ENCODE results near the gene MAGI3.
"Not testable (repeated sequence)": the region's sequence is repeated elsewhere in the genome, so short reads cannot be mapped to it uniquely, and the experiment has no call there.

MAGI3 gene

DNA sequence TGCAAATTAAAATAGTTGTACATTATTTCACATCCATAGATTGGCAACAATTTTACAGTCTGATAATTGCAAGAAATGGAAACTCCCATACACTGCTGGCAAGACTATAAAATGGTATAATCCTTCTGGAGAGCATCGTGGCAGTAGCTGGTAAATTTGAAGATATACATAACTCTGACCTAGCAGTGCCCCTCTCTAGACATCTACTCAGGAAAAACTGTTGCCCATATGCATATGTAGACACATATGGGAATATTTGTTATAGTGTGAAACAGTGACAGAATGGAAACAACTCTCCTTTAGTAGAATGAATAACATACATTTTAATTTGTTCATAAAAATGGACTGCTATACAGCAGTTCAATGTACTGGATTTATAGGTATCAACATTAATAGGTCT is 191.8 kb downstream of the MAGI3 start:
- no peak for DNase-seq

DNA sequence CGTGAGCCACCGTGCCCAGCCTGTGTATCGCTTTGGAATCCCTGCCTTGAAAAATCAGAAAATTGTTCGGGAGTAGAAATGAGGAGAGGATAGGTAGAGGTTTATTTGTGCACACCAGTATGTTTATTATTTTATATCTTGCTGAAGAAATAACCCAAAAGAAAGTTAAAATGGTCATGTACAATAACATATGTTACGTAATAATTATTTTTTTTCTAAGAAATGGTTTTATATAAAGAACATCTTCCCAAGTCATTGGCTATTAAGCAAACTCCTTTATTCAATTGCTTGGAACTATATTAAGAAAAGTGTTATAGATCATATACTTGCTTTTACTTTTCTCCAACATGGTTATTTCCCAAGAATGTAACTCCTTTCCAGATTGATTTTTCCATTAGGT is 197.2 kb downstream of the MAGI3 start:
- no peak for DNase-seq

DNA sequence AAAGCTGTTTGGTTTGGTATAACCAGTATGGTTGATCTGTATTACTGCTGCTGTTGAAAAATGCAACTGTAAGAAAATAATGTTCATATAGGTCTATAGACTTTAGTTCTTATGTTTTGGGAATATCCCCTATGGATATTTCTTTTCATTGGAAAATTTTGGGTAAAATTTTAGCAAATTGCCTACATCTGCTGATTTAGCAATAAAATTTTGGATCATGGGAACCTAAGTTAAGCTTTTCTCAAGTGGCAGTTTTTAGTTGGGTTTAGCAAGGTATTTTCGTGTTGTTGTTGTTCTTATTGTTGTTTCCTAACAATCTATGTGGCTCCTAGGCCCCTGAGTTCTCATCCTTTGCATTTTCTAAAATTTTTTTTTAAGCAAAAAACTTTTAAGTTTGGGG is 201.9 kb downstream of the MAGI3 start:
- DNase-seq, result no peak

DNA sequence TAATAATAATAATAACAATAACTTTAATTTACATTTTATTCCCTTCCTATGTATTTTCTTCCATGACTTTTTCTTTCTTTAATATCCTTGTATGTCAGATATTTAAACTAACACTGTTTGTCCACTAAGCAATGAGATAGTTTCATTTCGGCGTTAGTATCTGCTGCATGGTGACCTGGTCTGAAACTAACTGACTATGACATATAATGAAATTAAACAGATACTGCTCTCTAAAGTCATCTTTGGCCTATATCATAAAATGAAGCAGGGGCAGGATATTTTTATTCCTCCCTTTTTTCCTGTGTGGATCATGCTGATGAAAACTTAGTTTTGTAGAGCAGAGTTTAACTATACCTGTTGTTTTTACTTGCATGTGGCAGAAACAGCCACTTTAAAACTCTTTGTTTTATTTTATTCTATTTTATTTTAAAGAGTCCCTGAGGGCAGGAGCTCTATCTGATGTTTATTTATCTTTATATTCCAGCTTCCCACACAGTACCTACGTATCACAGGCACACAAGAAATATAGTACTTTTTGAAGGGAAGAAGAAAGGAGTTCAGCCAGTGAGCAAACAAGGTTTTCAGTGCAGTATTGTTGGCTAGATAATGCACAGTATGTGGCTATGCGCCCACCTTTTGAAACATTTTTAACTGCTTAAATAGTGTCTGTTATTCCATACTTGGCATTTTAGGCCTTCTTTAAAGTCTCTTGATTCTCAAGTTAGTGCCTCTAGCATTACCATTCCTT is 203.4 kb downstream of the MAGI3 start:
- DNase-seq, result no peak

DNA sequence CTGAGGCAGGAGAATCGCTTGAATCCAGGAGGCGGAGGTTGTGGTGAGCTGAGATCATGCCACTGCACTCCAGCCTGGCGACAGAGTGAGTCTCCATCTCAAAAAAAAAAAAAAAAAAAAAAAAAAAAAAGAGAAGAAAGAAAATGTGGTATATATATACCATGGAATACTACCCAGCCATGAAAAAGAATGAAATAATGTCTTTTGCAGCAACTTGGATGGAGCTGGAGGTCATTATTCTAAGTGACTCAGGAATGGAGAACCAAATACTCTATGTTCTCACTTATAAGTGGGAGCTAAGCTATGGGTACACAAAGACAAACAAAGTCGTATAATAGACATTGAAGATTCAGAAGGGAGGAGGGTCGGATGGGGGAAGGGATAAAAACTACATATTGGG is 214.2 kb downstream of the MAGI3 start:
- DNase-seq, result not testable (repeated sequence)

DNA sequence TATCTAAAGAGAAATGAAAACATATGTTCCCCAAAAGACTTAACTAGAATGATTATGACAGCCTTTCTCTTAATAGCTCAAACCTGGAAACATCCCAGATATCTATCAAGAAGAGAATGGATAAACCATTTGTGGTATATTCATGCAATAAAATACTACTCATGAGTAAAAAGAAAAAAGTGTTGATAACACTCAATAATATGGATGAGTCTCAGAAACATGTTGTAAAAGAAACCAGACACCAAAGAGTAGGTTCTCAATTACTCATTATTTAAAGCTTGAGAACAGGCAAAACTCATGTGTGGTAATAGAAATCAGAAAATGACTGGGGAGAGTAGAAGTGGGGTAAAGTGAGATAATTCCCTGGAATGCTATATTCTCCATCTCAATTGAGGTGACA is 214.8 kb downstream of the MAGI3 start:
- DNase-seq, result no peak

DNA sequence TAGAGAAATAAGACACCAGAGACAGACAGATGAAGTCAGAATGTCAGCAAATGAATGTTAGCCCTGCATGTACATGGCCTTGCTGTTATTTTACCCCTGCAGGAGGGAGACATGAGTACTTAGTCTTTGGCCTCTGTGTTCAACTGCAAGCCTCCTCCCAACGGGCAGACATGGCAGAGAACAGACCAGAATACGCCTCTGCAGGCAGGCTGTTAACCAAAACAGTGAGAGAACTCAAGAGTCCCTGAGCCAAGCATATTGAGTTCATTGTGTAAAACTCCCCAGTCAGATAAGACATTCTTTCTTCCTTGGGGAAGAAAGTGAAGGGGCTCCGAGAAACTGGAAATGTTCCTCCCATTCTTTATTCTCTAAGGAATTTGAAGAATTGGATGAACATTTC is 218.1 kb downstream of the MAGI3 start:
- DNase-seq, result no peak

DNA sequence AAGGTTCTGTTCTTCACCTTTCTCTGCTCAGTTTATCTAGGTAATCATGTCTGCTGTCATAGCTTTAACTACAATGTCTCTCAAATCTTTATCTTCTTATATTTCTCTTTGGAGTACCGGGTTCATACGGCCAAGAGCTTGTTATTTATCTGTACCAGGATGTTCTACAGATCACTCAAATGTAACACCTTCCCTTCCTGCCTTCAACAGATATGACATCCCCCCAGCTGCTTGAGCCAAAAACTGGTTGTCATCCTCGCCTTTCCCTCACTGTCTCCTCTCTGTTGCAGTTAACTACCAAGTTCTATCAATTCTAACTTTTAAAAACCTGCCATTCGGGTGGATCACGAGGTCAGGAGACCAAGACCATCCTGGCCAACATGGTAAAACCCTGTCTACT is 220.1 kb downstream of the MAGI3 start:
- no peak for DNase-seq

DNA sequence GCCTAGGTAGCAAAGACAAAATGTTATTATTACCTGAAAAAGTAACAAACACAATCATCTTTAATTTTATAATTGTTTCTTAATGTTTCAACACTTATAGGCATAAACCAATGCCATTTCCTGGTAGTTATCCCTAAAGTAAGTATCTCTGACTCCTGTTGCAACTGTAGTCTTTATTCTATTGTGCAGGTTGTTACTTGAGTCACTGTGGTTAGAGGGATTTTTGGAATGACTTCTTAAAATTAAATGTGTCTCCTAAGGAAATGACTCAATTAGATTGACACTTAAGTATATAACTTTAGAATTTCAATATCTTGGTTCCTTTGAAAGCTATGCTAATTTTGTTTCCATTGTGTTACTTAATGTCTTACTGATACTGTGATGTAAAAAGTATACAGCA is 225.1 kb downstream of the MAGI3 start:
- no peak for DNase-seq

DNA sequence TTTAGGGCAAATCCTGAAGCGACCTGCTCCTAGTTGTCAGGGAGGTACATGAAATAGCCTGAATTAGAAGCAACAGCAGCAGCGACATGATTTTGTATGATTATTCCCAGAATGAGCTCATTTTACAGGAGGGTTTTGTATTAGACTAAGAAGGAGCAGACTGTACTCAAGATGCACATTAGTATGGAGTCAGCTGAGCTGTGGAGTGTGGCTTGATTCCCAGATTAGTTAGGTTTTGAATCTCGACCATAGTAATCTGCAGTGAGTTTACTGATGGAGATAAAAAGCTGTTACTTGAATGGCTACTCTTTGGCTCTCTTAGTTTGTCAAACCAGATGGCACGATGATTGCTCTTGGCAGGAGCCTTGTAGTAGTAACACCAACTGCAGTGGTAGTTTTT is 225.8 kb downstream of the MAGI3 start:
- DNase-seq, result no peak

DNA sequence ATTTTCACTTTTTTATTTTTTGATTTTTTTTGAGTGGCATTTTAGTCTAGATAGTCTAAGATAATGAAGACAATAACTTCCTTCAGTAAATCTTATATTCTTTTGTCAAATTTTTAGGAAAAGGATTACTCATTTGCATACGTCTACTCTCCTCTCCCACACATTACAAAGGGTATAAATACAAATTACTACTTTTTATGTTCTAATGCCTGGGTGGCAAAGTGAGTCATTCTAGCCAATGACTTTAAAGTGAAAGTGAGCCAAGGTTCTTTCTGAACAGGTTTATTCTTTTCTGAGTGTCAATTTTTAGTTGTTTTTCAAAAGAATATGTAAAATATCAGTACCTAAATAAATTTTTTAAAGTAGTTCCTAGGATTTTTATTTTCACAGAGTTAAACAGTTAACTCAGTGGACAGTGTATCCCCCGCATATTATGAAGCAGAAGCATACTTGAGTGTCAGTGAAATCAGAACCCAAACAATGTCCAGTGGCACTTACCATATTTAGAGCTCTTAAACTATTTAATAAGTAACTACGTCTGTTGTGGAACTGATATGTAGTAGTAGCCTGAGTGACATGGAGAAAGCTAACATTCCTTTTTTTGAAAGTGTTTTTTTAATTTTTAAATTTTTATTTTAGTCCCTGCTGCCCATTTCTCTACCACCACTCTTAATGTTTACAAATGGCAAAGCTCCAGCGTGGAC is 227.3 kb downstream of the MAGI3 start:
- DNase-seq, result no peak

DNA sequence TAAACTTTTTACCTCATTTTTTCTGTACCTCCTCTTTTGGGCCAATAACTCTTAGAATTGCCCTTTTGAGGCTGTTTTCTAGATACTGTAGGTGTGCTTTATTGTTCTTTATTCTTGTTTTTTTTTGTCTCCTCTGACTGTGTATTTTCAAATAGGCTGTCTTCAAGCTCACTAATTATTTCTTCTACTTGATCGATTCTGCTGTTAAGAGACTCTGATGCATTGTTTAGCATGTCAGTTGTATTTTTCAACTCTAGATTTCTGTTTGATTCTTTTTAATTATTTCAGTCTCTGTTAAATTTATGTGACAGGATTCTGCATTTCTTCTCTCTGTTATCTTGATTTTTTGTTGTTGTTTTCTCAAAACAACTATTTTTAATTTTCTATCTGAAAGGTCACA is 238.7 kb downstream of the MAGI3 start:
- DNase-seq, result no peak

DNA sequence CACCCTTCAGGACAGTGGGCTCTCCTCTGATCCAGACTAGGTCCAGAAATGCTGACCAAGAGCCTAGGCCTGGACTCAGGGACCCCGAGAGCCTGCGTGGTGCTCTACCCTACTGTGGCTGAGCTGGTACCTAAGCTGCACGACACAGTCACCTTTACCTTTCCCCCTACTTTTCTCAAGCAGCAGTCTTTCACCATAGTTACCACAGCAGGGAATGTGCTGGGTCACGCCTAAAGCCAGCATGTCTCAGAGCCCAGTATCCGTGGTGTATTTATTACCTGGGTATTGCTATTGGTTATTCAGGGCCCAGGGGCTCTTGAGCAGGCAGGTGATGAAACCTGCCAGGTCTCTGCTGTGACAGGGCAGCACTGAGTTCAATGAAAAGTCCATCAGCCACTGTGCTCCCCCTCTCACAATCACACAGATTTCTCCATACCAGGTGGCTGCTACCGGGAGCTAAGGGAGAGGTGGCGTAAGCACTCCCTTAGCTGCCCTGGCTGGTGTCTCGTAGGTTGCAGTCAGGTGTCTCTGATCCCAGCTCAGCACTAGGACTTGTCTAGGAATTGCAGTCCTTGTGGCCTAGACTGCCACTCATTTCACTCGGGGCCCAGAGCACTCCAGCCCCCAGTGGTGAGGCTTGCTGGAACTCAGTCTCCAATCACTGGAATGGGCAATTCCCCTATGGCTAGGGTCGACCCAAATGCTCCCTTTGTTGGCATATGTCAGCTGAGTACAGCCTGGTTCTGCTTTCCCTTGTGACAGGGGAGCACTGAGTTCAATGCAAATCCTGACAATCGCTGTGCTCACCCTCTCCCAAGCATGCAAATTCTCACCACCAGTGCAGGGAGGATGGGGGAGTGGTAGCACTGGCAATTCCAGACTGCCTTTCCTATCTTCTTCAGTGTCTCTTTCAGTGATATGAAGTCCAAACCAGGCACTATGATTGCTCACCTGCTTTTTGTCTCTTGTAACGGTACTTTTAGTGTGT is 240.3 kb downstream of the MAGI3 start:
- DNase-seq, result no peak

DNA sequence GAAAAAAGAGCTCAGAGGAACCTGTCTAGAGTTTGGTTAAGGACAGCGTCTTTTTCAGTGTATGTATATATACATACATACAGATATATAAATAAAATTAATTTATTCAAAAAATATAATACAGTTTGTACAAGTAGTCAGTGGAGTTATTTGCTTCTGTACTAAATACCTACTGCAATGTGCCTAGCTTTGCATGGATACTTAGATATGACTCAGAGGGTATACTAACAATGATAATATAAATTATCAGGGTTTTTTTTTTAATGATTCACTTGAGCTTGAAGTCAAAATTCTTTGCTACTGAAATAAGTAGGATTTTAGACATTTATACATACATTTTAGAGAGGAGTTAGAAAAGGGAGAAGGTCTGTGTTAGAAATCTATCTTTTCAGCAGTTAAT is 251.1 kb downstream of the MAGI3 start:
- no peak for DNase-seq

DNA sequence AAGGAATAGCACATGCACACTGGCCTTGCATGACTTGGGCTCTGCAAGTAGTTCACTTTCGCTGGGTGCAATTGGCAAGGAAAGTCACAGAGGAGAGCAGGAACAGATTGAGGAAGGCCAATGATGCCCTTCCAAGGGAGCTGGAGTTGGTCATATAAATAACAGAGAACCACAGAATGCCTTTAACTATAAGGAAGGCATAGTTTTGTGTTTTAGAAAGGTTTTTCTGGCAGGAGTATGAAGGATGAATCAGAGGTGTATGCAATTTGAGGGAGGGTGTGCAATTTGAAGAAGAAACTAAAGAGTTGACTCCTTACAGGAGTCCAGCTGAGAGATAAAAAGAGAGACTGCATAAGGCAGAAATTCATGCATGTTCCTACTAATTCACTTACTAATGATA is 256.8 kb downstream of the MAGI3 start:
- DNase-seq, result no peak

DNA sequence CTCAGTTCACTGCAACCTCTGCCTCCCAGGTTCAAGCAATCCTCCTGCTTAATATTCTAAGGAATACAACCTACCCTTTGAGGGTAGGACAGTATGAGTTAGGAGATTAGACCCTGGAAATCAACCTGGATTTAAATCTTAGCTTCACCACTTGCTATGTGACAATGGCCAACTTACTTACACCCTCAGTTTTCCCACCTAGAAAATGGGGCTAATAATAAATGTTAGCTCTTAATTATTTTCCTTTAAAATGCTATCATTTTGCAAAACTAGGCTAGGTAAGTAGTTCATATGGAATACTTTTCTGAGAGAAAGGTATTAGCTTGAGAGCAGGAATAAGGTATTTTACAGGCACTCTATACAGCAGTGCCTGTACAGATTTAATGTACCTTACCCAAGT is 258.2 kb downstream of the MAGI3 start:
- no peak for DNase-seq

DNA sequence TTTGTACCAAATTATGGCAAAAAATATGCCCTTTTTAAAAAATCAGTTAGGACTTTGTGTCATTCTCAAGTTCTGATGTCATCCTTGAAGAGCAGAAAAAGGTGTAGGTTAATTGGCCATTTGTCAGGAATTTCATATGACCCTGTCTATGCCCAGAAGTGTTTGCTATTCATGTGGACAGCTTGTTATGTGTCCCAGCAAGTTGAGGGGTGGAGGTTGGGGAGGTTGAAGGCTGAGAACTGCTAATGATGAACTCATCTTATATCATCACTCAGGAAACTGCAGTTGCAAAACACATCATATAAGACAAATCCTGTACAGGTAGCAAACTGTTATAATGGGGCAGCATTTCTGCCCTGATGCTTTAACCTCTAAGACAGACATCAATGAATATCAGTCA is 262.5 kb downstream of the MAGI3 start:
- DNase-seq, result no peak

DNA sequence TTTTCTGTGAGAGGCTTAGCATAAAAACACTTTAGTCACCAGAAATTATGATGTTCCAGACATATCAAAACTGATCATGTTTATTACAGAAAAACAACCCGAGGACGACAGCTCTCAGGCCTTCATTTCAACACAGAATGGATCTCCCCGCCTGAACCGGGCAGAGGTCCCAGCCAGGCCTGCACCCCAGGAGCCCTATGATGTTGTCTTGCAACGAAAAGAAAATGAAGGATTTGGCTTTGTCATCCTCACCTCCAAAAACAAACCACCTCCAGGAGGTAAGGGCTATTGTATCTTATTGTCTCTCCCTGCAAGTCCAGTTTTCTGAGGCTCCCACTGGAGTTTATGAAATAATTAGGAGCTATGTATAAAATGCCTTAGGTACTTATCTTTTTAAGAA is 263.4 kb downstream of the MAGI3 start:
- no peak for DNase-seq

DNA sequence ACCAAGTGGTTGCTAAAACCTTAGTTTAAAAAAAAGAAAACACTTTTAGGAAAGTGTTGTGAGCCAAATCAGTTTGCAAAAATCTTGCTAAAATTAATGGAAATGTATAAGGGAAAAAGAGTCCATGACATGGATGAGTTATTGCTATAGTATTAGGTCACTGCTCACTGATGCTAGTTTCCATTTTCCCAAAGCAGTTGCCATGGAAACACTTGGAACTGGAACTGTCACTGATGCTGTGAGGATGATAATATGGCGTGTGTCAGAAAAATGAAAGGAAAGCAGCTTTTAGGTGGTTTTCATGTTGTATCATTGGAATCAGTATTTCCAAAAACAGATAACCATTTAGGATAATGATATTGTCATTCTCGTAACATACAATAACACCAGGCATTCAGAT is 264.6 kb downstream of the MAGI3 start:
- no peak for DNase-seq

DNA sequence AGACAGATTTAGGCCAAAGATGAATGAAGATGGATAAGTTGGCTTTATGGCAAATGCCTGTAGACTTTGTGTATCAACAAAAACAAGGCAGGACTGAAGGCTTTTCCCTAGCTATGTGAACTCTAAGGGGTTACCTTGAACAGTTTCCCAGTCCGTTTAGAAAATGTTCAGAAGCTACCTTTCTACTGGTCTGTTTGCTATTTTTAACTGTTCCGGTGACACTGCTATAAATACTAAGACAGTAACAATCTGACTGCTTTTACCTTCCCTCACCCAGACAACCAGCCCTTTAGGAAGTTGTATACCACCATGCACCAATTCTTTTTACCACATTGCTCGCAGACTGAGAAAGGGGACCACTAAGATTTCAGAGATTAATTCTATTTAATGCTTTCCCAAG is 266.8 kb downstream of the MAGI3 start:
- DNase-seq, result no peak

DNA sequence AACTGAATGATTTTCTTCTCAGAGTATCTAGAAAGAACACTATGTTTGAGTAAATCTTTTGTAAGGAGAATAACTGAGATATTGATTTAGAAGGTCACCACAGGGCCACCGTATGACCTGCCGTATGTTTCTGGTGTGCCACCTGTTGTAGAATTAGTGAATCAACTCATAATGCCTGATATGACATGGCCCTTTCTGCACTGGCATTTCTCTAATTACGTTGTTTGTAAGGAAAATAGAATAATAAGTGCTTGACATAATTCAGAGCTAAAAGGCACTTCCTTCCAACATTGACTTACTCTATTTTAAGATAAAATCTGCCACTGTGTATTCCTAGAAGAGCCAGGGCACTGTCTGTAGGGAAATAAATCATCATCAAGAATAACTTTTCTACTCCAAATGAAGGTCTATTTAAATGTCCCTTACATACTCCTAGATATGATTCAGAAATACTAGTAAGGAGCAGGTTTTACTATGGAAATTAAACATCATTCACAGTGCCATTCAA is 267.3 kb downstream of the MAGI3 start:
- DNase-seq, result no peak

DNA sequence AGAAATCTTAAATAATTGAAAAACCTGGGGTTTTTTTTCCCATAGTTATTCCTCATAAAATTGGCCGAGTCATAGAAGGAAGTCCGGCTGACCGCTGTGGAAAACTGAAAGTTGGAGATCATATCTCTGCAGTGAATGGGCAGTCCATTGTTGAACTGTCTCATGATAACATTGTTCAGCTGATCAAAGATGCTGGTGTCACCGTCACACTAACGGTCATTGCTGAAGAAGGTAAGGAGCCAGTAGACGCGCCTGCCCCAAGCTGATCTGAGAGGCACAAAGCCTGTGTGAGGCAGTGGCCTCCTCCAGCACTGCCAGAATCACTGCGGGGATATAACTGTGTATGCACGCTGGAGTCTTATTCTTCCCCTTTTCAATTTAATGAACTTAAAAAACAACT is 268.7 kb downstream of the MAGI3 start:
- no peak for DNase-seq

DNA sequence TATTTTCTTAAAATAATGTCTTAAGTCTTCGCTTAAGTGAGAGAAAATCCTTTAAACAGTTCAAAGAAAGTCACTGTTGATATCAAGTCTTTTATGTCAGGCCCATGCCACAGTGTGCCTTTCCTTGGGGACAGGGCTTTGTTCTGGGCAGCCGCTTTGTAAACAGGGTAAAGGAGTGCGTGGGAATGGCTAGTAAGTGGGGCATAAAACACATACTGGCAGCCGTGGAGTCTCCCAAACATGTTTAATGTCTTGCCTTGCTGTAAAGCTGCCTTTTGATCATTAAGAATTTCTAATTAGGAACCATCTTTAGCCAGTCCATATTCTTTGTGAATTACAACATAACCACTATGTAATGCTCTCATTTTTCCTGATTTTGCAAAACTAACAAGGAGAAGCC is 269.2 kb downstream of the MAGI3 start:
- DNase-seq, result no peak

DNA sequence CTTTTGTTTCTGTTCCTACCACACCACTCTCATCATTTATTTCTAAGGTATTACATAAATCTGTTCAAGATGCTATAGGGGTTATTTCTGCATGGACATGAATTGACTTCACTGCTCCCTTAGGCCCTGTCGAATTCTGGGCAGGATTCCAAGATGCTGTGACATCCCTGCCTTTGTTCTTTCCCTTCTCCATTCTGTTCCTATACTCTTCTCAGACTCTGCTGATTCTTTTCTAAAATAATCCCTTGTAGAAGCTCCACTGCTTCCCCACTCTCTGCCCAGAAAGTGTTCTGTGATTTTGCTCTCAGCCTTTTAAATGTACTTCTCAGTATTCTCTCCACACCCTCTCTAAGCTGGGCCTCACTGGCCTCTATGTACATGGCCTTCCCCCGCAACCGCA is 269.8 kb downstream of the MAGI3 start:
- DNase-seq, result no peak

Data from GDM1 (cell line).